HG03039 (cell line): ENCODE results near the gene MT1M.
"Not testable (repeated sequence)": the region's sequence is repeated elsewhere in the genome, so short reads cannot be mapped to it uniquely, and the experiment has no call there.

Source experiments
- ATAC-seq: cut with Tn5 transposase; IDR thresholded peaks from one replicate; pipeline ENCODE4 v1.9.1; 2021; ENCODE audit warnings: mild to moderate bottlenecking, moderate library complexity; ENCODE audit not compliant: unreplicated experiment

The MT1M gene

DNA sequence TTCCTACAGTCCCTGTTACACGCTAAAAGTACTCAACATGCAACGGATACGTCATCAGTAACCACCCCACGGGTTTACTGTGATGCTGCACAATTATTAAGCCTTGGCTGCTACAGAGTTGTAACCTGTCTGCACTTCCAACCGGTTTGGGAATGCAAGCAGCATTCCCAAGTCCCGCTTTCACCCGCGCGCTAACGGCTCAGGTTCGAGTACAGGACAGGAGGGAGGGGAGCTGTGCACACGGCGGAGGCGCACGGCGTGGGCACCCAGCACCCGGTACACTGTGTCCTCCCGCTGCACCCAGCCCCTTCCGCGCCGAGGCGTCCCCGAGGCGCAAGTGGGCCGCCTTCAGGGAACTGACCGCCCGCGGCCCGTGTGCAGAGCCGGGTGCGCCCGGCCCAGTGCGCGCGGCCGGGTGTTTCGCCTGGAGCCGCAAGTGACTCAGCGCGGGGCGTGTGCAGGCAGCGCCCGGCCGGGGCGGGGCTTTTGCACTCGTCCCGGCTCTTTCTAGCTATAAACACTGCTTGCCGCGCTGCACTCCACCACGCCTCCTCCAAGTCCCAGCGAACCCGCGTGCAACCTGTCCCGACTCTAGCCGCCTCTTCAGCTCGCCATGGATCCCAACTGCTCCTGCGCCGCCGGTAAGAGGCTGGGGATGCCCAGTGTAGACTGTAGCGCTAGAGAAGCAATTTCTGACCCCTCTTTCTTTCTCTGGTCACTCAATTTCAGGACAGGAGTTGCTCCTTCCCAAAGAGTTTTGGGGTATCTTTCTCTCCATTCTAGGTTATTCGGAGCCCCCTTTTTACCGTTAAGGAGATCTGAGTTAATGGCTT lies 24.2 kb upstream of the MT1M start, which contains the start of gene MT2A:
Gene MT2A (plus strand): TSS at position 542 of the 833 bp plus-strand sequence. CDS start 72 bp downstream, at position 614.
- peak; percentile 87 for ATAC-seq

DNA sequence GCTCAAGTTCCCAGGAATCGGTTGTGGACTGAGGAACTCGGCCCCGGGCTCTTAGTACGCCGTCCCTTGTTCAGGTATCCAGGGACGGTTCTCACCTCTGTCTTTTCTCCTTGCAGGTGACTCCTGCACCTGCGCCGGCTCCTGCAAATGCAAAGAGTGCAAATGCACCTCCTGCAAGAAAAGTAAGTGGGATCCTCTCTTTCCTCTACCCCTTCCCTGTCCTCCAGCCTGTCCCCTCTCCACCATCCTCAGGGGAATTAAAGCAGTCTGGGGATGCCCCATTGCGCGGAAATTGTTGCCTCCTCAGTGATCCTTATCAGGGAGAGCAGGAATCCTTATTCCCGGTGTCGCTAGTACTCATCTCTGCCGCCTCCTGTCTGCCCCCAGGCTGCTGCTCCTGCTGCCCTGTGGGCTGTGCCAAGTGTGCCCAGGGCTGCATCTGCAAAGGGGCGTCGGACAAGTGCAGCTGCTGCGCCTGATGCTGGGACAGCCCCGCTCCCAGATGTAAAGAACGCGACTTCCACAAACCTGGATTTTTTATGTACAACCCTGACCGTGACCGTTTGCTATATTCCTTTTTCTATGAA lies 23.5 kb upstream of the MT1M start:
- ATAC-seq, result no peak

DNA sequence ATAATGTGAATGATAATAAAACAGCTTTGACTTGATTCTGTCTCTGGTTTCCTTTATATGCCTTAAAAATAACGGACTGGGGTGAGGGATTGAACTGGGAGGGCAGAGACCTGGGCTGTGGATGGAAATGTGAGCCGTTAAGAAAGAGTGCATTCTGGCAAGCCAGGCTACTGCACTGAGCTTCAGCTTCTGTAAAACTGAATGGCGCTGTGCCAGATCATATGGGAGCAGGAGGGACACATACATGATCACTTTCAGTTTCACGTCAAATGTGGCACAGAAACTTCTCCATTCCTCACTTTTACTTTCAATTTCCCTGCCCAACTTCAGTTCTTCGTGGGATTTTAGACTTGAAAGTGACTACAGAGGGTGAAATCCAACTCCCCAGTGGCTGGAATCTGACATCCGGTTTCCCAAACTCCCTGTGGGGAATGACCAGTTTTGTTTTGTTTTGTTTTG lies 23.0 kb upstream of the MT1M start:
- no peak for ATAC-seq

DNA sequence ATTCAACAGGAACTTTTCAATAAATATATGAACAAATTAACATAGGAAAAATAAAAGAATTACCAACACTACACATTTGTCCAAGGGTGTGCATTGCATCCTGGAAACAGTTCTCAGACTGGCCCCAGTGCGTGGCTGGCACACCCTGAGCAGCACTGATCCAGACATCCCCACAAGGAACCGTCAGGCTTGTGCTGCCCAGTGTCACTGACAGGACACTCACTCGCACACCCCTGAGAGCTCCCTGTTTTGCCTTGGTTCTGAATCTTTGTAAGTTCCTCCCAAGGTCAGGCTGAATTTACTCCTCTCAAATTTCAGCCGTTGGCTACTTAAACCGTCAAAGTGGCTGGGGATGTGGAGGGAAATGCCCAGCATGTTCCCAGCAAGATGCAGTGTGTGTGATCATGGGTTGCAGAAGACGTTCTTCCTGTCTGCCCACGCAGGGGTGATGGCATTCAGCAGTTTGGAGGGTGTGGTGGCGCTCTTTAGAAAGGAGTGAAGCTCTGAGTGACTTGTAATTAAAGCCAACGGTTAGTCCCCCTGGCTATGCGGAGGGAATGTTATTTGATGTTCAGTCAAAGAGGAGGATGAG lies 22.3 kb upstream of the MT1M start:
- no peak for ATAC-seq

DNA sequence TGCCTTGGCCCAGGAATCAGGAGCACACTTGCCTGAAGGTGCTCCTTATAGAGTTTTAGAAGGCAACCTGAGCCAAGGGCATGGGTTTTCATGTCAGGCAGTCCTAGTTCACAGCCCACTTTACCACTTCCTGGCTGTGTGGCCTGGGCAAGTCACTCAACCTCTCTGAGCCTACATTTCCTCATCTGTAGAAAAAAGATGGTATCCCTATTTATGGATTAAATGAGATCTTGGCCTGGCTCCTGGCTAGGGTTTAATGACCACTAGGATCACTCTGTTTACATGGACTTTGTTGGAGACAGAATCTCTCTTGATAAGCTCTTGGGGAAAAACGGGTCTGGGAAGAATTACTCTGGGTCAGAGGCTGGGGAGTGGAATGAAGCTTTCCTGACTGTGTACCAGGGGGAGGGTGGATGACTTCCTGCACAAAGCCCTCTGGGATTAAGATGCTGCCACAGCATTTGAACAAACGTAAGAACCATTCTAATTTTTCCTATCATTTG lies 21.8 kb upstream of the MT1M start:
- ATAC-seq, result no peak

DNA sequence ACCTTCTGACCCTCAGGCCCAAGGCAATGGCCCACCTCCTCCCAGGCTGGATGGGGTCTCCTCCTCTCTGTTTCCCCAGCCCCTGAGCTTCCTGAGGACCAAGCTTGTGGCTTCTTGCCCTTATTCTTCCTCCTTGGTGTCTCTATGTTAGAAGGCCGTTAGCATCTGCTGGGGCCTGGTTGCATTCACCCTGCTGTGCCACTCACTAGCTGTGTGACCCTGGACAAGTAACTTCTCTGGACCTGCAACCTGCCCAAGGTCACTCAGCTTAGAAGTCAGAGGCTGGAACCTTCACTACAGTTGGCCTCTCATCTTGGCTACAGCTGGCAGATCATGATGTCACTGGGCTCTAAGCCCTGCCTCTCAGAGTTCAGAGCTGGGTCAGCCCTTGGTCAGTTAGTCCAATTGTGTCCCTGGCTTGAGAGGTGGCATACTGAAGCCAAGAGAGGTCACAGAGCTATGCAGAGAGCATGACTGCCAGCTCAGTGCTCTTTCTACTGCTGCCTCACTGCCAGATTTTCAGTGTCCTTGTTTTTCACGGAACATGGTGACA lies 21.1 kb upstream of the MT1M start:
- no peak for ATAC-seq

DNA sequence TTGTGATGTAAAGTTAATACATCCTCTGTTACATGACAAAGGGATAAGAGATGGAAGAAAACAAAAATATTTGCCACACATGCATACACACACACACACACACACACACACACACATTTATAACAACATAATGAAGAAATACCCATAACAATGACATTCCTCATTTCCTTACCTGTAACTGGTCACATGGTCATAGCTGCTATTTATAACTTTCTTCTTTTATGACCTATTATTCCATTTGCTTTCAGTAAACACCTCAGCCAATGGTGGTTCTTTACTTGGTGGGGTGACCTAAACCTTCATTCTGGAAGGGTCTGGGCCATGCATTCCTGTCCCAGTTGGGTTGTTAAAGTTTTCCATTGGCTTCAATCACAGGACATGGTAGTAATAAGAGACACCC lies 18.8 kb upstream of the MT1M start:
- no peak for ATAC-seq

DNA sequence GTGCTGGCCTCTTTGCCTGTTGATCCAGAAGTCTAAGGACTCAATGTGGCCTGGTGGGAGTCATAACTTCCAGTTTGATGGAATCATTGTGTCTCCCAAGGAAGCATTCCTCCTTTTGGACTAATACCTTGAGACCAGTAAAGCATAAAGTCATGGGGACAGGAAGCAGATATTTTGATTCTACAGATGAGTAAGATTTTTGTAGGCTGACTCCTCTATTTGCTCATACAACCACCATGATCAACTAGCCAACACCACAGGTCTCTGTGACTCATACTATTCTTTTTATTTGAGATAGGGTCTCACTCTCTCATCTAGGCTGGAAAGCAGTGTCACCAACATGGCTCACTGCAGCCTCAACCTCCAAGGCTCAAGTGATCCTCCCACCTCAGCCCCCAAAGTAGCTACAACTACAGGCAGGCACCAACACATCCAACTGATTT lies 17.9 kb upstream of the MT1M start:
- no peak for ATAC-seq

DNA sequence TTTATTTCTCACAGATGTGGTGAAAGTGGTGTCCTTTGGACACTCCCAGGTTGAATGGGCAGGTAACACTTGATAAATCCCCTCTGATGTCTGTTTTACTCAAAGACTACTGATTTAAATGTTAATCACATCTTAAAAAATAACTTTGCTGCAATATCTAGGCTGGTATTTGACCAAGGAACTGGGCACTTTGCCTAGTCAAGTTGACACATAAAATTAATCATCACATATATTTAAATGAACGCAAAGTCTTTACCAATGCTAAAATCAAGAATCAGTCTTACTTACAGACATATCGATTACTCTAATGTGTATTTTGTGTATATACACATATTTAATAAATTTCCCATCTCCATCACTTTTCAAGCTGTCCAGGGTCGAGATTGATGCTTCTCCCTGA lies 17.1 kb upstream of the MT1M start:
- ATAC-seq, result no peak

DNA sequence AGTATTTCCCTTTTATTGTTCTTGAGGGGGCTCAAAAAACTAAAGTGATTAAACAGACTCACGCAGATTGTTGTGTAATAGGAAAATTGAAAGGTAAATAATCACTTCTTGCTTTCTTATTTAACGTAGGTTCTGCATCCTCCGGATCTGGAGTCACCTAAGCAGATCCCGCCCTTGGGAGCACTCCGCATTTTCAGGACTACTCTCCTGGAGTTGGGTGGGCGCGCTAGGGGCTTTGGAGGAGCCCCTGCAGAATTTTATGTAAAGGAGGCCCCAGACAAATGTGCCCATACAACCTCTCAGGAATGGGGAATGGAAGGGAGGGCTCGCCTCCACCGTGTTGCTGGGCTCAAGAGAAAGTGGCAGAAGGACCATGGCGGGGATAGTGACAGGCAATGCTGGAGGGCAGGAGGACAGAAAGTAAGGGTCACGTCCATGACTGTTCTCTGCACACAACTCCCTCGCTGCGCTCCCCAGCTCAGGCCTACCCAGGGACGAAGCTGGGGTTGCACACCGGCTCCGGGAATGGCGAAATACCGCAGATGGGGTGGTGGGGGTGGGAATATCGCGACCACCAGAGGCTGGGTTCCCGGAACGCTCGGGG lies 15.7 kb upstream of the MT1M start:
- no peak for ATAC-seq

DNA sequence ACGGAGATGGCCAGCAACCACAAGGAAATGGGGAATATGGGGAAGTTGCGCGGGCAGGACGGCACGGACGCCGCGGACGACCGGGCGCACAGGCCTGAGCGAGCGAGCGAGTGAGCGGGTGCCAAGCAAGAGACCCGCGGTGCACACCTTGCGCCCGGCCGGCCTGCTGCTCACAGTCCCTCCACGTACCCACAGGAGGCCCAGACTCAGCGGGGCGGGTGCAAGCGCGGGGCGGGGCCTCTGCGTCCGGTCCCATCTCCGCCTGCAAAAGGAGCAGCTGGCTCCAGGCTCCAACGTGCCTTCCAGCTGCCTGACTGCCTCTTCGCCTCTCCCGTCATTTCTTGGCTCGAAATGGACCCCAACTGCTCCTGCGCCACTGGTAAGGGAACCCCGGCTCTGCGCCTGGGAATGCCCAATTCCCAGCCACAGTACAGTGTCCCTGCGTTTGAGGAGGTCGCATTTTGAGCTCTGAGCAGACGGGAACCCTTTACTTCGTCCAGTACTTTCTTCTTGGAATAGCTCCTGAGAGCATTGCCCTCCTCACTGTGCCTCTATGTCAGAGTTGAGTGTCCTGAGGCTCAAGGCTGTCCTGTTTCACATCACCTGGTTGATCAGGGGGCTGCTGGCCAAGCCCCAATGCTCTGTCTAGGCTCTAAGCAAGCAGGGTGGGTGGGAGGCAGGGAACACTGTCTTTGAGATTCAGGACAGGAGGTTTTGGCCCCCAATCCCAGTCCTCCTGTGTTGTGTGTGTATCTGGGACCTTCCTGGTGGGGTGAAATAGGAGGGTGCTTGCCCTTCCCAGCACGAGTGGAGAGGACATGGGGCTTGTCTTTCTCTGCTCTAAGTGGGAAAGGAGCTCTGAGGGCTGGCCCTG lies 15.0 kb upstream of the MT1M start:
- no peak for ATAC-seq

DNA sequence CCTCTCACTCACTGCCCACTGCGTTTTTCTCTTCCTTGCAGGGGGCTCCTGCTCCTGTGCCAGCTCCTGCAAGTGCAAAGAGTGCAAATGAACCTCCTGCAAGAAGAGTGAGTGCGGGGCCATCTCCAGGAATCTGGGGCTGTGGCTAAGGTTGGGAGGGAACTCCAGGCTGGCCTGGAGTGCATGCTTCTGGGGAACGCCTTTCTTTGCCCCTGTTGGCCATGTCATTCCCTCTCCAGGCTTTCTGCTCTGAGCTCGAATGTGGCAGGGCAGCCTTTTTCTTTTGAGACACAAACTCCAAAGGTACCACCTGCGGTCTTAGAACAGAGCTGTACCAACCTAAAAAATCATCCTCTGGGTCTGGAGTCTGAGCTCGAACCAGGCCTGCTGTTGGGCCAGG lies 14.3 kb upstream of the MT1M start:
- no peak for ATAC-seq

DNA sequence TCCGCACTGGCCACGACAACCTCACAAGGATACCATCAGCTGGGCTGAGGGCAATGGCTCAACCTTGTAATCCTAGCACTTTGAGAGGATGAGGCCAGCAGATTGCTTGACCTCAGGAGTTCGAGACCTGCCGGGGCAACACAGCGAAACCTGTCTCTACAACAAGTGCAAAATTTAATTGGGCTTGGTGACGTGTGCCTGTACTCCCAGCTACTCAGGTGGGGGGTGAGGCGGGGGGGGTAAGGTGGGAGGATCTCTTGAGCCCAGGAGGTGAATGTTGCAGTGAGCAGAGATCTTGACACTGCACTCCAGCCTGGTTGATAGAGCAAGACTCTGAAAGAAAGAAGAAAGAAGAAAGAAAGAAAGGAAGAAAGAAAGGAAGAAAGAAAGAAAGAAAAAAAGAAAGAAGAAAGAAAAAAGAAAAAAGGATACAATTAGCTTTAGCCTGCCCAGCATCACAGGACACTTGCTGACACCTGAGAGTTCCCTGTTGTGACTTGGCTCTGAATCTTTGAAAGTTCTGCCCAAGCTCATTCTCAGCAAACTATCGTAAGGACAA lies 12.0 kb upstream of the MT1M start:
- no peak for ATAC-seq

DNA sequence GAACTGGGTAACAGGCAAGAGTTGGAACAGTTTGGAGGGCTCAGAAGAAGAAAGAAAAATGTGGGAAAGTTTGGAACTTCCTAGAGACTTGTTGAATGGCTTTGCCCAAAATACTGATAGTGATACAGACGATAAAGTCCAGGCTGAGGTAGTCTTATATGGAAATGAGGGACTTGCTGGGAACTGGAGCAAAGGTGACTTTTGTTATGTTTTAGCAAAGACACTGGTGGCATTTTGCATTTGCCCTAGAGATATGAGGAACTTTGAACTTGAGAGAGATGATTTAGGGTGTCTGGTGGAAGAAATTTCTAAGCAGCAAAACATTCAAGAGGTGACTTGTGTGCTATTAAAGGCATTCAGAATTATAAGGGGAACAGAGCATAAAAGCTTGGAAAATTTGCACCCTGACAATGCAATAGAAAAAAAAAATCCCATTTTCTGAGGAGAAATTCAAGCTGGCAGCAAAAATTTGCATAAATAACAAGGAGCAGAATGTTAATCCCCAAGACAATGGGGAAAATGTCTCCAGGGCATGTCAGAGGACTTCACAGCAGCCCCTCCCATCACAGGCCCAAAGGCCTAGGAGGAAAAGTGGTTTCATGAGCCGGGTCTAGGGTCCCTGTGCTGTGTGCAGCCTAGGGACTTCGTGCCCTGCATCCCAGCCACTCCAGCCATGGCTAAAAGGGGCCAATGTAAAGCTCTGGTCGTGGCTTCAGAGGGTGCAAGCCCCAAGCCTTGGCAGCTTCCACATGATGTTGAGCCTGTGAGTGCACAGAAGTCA lies 10.6 kb upstream of the MT1M start:
- ATAC-seq, result not testable (repeated sequence)

DNA sequence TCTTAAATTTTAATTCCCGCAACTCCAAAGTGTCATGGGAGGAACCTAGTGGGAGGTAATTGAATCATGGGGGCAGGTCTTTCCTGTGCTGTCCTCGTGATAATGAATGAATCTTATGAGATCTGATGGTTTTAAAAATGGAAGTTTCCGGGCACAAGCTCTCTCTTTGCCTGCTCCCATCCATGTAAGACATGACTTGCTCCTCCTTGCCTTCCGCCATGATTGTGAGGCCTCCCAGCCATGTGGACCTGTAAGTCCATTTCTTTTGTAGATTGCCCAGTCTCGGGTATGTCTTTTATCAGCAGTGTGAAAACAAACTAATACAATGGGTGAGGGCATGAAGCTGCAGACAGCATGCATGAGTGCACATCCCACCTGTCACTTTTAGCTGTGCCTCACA lies 9.3 kb upstream of the MT1M start:
- ATAC-seq, result not testable (repeated sequence)

DNA sequence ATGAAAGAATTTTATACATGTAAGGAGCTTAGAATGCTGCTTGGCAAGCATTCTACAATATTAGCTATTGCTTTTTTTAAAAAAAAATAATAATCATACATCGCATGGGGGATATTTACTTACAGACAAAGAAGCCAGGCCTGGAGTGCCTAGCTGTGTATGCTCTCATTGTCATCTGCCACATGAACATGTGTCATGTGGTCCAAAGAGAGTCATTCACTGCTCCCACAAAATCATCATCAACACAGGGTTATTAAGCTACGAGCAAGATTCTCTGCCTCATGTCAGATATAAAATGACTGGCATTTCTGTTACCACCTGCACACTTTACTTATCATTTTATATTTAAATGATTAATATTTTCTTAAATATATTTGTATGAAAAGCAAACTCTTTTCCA lies 8.8 kb upstream of the MT1M start:
- ATAC-seq, result no peak

DNA sequence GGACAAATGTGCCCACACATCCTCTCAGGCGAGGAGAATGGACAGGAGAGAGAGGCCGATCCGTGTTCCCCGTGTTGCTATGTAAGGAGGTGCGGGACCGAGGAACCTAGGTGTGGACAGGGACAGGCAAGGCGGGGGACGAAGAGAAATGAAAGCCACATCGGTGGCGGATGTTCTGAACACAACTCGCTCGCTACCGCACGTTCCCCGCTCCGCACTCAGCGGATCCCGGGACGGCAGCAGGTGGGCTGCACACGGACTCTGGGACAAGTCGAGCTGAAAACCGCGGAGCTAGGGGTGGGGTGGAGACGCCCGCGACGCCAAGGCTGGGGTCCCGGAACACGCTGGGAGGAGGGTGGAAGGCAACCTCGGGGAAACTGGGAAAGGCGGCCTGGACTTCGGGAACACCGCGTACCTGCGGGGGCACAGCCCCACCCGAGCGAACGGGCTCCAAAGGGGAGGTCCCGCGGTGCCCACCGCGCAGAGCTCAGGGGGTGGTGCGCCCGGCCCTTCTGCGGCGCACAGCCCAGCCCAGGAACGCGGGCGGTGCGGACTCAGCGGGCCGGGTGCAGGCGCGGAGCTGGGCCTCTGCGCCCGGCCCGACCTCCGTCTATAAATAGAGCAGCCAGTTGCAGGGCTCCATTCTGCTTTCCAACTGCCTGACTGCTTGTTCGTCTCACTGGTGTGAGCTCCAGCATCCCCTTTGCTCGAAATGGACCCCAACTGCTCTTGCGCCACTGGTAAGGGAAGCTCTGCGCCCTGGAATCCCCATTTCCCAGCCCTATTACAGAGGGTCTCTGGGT lies 7.1 kb upstream of the MT1M start, which contains the start of gene MT1E:
Gene MT1E (plus strand): TSS at position 642 of the 803 bp plus-strand sequence. CDS start 71 bp downstream, at position 713.
- no peak for ATAC-seq
